OCI-LY7 (cell line): ENCODE measurements around the gene ACYP2.

ENCODE experiments used
- CTCF ChIP-seq: fragments of 200-600 bp; sonication (generic); conservative IDR thresholded peaks from 2 replicates; pipeline ENCODE4 v1.5.1; 2014; ENCODE audit warnings: mild to moderate bottlenecking, antibody characterized with exemption, low read length, moderate library complexity, mixed read lengths
- EZH2phosphoT487 ChIP-seq: fragments of 200-600 bp; sonication (generic); IDR thresholded peaks from 2 replicates; pipeline ENCODE4 v1.6.1; 2018; ENCODE audit warnings: low read depth, borderline replicate concordance, mild to moderate bottlenecking, mixed run types, antibody characterized with exemption, low read length, moderate library complexity, mixed read lengths

GRCh38 chr2:54256091-54256694, 140.8 kb downstream of the ACYP2 start, which contains the start of gene TSPYL6:
- TF ChIP-seq EZH2phosphoT487 (no peak), CTCF (no peak)
